H1 (cell line): ENCODE measurements around the gene CATSPERD.
A peak's percentile ranks its signal among the peaks of the same experiment; 100 is the strongest.

Source experiments
- CTCF ChIP-seq, 3 experiments: IDR thresholded peaks; 1 replicate in 2 of 3; 2 replicates in 1 of 3; pipeline versions ENCODE4 v1.5.1 to v1.6.1; 2011; ENCODE audit warnings: low read length in 3 of 3, mild to moderate bottlenecking in 3 of 3, inconsistent platforms in 2 of 3, low read depth in 1 of 3, moderate library complexity in 1 of 3; ENCODE audit not compliant: insufficient read depth in 1 of 3; ENCODE audit errors: control extremely low read depth in 1 of 3
- JUND ChIP-seq: IDR thresholded peaks from 2 replicates; pipeline ENCODE4 v1.6.1; 2011; ENCODE audit warnings: mild to moderate bottlenecking, improper control_type of control experiment, low read length
- MAX ChIP-seq: IDR thresholded peaks from 2 replicates; pipeline ENCODE4 v1.6.1; 2012; ENCODE audit warnings: inconsistent platforms
- POLR2A ChIP-seq, 2 experiments: IDR thresholded peaks; 1 replicate in 1 of 2; 2 replicates in 1 of 2; pipeline ENCODE4 v1.6.1; 2011; ENCODE audit warnings: low read depth in 2 of 2, low read length in 2 of 2, mild to moderate bottlenecking in 2 of 2; ENCODE audit errors: control extremely low read depth in 1 of 2
- POLR2AphosphoS5 ChIP-seq: IDR thresholded peaks from 2 replicates; pipeline ENCODE4 v1.6.1; 2011; ENCODE audit warnings: low read depth, low read length
- RAD21 ChIP-seq, 2 experiments: IDR thresholded peaks in 1 of 2; conservative IDR thresholded peaks in 1 of 2; 2 replicates each; pipeline ENCODE4 v1.6.1; 2011; ENCODE audit warnings: low read depth in 2 of 2, low read length in 2 of 2, improper control_type of control experiment in 1 of 2, inconsistent platforms in 1 of 2, mild to moderate bottlenecking in 1 of 2, moderate library complexity in 1 of 2
- RFX5 ChIP-seq: IDR thresholded peaks from 2 replicates; pipeline ENCODE4 v1.6.1; 2011; ENCODE audit warnings: low read depth, low read length, improper control_type of control experiment, borderline replicate concordance
- RNF2 ChIP-seq: fragments of 200-900, 300-1000 bp; sonication (generic); IDR thresholded peaks from 2 replicates; pipeline ENCODE4 v1.7.1; 2016; ENCODE audit warnings: borderline replicate concordance, low read depth, mild to moderate bottlenecking, antibody characterized with exemption, low read length; ENCODE audit not compliant: poor library complexity, severe bottlenecking; ENCODE audit errors: missing control alignments
- SP2 ChIP-seq: IDR thresholded peaks from 2 replicates; pipeline ENCODE4 v1.6.1; 2012; ENCODE audit warnings: mild to moderate bottlenecking, low read length, inconsistent platforms
- SRF ChIP-seq: IDR thresholded peaks from 2 replicates; pipeline ENCODE4 v1.6.1; 2011; ENCODE audit warnings: mild to moderate bottlenecking, low read depth, low read length, moderate library complexity
- SUZ12 ChIP-seq: fragments of 200-600 bp; sonication (generic); IDR thresholded peaks from 2 replicates; pipeline ENCODE4 v1.6.1; 2012; ENCODE audit warnings: mild to moderate bottlenecking, inconsistent platforms, low read length, moderate library complexity, mixed read lengths

GRCh38 chr19:5787409-5788182, 67.2 kb downstream of the CATSPERD start:
- TF ChIP-seq POLR2AphosphoS5 (no peak), CTCF (IDR thresholded peaks at IDR 0.05; ENCODE audit: control extremely low read depth in 1 of 3, insufficient read depth in 1 of 3, low read depth in 1 of 3, low read length in 3 of 3) (no peak), POLR2A (IDR thresholded peaks at IDR 0.05; ENCODE audit: control extremely low read depth in 1 of 2, low read depth in 2 of 2, low read length in 2 of 2) (peak in 1 of 2 experiments; percentile 33; a peak in 1 of 3 replicates), JUND (no peak), RFX5 (no peak), RAD21 (IDR thresholded peaks at IDR 0.05 in 1 of 2, conservative IDR thresholded peaks at IDR 0.05 in 1 of 2; ENCODE audit: low read depth in 2 of 2, low read length in 2 of 2) (no peak), SP2 (no peak), MAX (no peak), SRF (no peak), RNF2 (no peak), SUZ12 (no peak)
